K562 (cell line): ENCODE results near the gene SLC35G6. TPM values are rescaled to one million over a fixed set of nuclear protein-coding genes. Genes with fewer than 3 reads are reported as not detected.

Experiments used
- ATF7 ChIP-seq: fragments of 450-650 bp; IDR thresholded peaks from 2 replicates; pipeline ENCODE4 v1.7.1; 2014; ENCODE audit warnings: mild to moderate bottlenecking, moderate library complexity
- BCL6 ChIP-seq: fragments of 250-450 bp; sonication (Bioruptor Pico); IDR thresholded peaks from 2 replicates; pipeline ENCODE4 v1.4.0; 2020
- CCNT2 ChIP-seq: IDR thresholded peaks from 2 replicates; pipeline ENCODE4 v1.6.1; 2011; ENCODE audit warnings: borderline replicate concordance, low read depth, mild to moderate bottlenecking, moderate library complexity, mixed read lengths, low read length; ENCODE audit not compliant: insufficient read length; ENCODE audit errors: extremely low read depth
- DDX20 ChIP-seq: fragments of 450-650 bp; IDR thresholded peaks from 2 replicates; pipeline ENCODE4 v1.6.1; 2016; ENCODE audit warnings: missing genetic modification characterization, low read depth, mild to moderate bottlenecking, missing compliant biosample characterization, moderate library complexity
- LARP7 ChIP-seq: fragments of 450-650 bp; IDR thresholded peaks from 2 replicates; pipeline ENCODE4 v1.6.1; 2016
- PHF21A ChIP-seq: fragments of 450-650 bp; IDR thresholded peaks from 2 replicates; pipeline ENCODE4 v1.6.1; 2017; ENCODE audit warnings: low read depth, borderline replicate concordance
- PTTG1 ChIP-seq: fragments of 450-650 bp; IDR thresholded peaks from 2 replicates; pipeline ENCODE4 v1.6.1; 2016; ENCODE audit warnings: low read depth, mild to moderate bottlenecking, missing genetic modification characterization, missing compliant biosample characterization
- RFX1 ChIP-seq: fragments of 450-650 bp; IDR thresholded peaks from 2 replicates; pipeline ENCODE4 v1.6.1; 2016; ENCODE audit warnings: mild to moderate bottlenecking, moderate library complexity
- YBX1 ChIP-seq: fragments of 450-650 bp; IDR thresholded peaks from 2 replicates; pipeline ENCODE4 v1.7.1; 2016; ENCODE audit warnings: mild to moderate bottlenecking
- ZNF140 ChIP-seq: fragments of 250-450 bp; sonication (Bioruptor Pico); IDR thresholded peaks from 2 replicates; pipeline ENCODE4 v1.8.0; 2021; ENCODE audit warnings: moderate library complexity, mild to moderate bottlenecking, inconsistent platforms
- ZNF263 ChIP-seq: sonication (generic); formaldehyde crosslinking; IDR thresholded peaks from 2 replicates; pipeline ENCODE4 v1.8.0; 2022; ENCODE audit warnings: mild to moderate bottlenecking, missing genetic modification reagents, borderline replicate concordance
- ZNF324 ChIP-seq: fragments of 250-450 bp; sonication (Bioruptor Pico); IDR thresholded peaks from 2 replicates; pipeline ENCODE4 v1.4.0; 2020; ENCODE audit warnings: mild to moderate bottlenecking
- ZNF431 ChIP-seq: sonication (generic); formaldehyde crosslinking; IDR thresholded peaks from 2 replicates; pipeline ENCODE4 v1.8.0; 2022; ENCODE audit warnings: mild to moderate bottlenecking, missing genetic modification reagents
- polyA plus RNA-seq, 8 experiments: library from polyadenylated mRNA; depleted of rRNA in 4 of 8; stranded (reverse) in 5 of 8; unstranded in 3 of 8; fragments of >200 nt; fragmentation: Nextera tagmentation in 2 of 8; fragmentation: Illumina TruSeq in 1 of 8; extraction: Ambion mirVana in 2 of 8; extraction: Trizol in 1 of 8; gene quantifications; 2 replicates each; pipeline versions ENCODE4 v1.2.1 to v1.2.3, GENCODE V29; 2011 to 2014; ENCODE audit warnings: inconsistent platforms in 1 of 8, missing spikeins in 1 of 8
- total RNA-seq, 7 experiments: library from RNA; depleted of rRNA in 6 of 7; stranded (reverse); fragments of >200 nt in 6 of 7; fragmentation: Illumina TruSeq in 2 of 7; extraction: Trizol in 2 of 7; gene quantifications; 2 replicates each; pipeline versions ENCODE4 v1.2.1 to v1.2.3, GENCODE V29; 2011 to 2021; ENCODE audit warnings: low replicate concordance in 1 of 7
- TF ChIP-seq, protein P1 (sequence below): fragments of 250-450 bp; sonication (Bioruptor Pico); IDR thresholded peaks from 2 replicates; pipeline ENCODE4 v1.5.0; 2021; ENCODE audit warnings: mild to moderate bottlenecking, borderline replicate concordance
- TF ChIP-seq, protein P2 (sequence below): sonication (generic); formaldehyde crosslinking; IDR thresholded peaks from 2 replicates; pipeline ENCODE4 v1.8.1; 2023; ENCODE audit warnings: mild to moderate bottlenecking, missing genetic modification reagents
- TF ChIP-seq, protein P3 (sequence below): fragments of 250-450 bp; sonication (Bioruptor Pico); IDR thresholded peaks from 2 replicates; pipeline ENCODE4 v1.4.0; 2020; ENCODE audit warnings: mild to moderate bottlenecking
- TF ChIP-seq, protein P4 (sequence below): fragments of 450-650 bp; formaldehyde crosslinking; IDR thresholded peaks from 2 replicates; pipeline ENCODE4 v1.4.0; 2020; ENCODE audit warnings: mild to moderate bottlenecking, mixed read lengths

Gene SLC35G6
- total and polyA plus RNA-seq, 9 of the 15 experiments (the other 6 are each of a cell fraction or from before 2014, with no cell fraction given): not detected

DNA sequence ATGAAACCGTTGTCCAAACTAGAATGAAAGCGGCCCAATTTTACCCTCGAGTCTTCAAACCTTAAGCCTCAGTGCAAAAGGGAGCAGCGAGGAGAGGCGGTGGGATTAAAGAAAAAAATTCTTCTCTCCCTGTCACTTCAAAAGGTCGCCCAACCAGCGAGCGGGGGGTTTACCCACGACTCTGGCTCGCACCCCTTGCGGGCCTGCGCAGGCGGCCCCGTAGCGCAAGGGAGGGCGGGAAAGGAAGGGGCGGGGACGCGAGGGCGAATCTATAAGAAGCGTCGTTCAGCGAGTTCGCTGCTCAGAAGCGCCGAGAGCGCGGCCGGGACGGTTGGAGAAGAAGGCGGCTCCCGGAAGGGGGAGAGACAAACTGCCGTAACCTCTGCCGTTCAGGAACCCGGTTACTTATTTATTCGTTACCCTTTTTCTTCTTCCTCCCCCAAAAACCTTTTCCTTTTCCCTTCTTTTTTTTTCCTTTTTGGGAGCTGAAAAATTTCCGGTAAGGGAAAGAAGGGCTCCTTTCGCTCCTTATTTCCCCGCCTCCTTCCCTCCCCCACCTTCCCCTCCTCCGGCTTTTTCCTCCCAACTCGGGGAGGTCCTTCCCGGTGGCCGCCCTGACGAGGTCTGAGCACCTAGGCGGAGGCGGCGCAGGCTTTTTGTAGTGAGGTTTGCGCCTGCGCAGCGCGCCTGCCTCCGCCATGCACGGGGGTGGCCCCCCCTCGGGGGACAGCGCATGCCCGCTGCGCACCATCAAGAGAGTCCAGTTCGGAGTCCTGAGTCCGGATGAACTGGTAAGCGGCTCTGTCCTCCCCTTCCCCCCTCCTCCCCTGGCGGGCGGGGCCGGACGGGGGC is 3.0 kb downstream of the SLC35G6 start, which contains the start of gene POLR2A (continued):
- TF ChIP-seq ATF7 (peak; percentile 99), LARP7 (peak; percentile 55; the same call in 1 of the 2 replicates), DDX20 (no peak), RFX1 (no peak), ZNF324 (CRISPR knock-in tag) (no peak), BCL6 (CRISPR knock-in tag) (0 out of 2 replicates have a peak, but pooled peaks have one; percentile 61), ZNF140 (CRISPR knock-in tag) (no peak), PTTG1 (tag) (no peak), PHF21A (no peak), CCNT2 (peak; percentile 87), YBX1 (no peak), ZNF263 (CRISPR knock-in tag) (peak; percentile 94), ZNF431 (CRISPR knock-in tag) (peak; percentile 46)
- TF ChIP-seq, protein P1, sequence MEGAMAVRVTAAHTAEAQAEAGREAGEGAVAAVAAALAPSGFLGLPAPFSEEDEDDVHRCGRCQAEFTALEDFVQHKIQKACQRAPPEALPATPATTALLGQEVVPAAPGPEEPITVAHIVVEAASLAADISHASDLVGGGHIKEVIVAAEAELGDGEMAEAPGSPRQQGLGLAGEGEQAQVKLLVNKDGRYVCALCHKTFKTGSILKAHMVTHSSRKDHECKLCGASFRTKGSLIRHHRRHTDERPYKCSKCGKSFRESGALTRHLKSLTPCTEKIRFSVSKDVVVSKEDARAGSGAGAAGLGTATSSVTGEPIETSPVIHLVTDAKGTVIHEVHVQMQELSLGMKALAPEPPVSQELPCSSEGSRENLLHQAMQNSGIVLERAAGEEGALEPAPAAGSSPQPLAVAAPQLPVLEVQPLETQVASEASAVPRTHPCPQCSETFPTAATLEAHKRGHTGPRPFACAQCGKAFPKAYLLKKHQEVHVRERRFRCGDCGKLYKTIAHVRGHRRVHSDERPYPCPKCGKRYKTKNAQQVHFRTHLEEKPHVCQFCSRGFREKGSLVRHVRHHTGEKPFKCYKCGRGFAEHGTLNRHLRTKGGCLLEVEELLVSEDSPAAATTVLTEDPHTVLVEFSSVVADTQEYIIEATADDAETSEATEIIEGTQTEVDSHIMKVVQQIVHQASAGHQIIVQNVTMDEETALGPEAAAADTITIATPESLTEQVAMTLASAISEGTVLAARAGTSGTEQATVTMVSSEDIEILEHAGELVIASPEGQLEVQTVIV (CRISPR knock-in tag): no peak
- TF ChIP-seq, protein P2, sequence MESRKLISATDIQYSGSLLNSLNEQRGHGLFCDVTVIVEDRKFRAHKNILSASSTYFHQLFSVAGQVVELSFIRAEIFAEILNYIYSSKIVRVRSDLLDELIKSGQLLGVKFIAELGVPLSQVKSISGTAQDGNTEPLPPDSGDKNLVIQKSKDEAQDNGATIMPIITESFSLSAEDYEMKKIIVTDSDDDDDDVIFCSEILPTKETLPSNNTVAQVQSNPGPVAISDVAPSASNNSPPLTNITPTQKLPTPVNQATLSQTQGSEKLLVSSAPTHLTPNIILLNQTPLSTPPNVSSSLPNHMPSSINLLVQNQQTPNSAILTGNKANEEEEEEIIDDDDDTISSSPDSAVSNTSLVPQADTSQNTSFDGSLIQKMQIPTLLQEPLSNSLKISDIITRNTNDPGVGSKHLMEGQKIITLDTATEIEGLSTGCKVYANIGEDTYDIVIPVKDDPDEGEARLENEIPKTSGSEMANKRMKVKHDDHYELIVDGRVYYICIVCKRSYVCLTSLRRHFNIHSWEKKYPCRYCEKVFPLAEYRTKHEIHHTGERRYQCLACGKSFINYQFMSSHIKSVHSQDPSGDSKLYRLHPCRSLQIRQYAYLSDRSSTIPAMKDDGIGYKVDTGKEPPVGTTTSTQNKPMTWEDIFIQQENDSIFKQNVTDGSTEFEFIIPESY: no peak; the same call in 1 of the 2 replicates
- TF ChIP-seq, protein P3, sequence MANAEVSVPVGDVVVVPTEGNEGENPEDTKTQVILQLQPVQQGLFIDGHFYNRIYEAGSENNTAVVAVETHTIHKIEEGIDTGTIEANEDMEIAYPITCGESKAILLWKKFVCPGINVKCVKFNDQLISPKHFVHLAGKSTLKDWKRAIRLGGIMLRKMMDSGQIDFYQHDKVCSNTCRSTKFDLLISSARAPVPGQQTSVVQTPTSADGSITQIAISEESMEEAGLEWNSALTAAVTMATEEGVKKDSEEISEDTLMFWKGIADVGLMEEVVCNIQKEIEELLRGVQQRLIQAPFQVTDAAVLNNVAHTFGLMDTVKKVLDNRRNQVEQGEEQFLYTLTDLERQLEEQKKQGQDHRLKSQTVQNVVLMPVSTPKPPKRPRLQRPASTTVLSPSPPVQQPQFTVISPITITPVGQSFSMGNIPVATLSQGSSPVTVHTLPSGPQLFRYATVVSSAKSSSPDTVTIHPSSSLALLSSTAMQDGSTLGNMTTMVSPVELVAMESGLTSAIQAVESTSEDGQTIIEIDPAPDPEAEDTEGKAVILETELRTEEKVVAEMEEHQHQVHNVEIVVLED (CRISPR knock-in tag): no peak
- TF ChIP-seq, protein P4, sequence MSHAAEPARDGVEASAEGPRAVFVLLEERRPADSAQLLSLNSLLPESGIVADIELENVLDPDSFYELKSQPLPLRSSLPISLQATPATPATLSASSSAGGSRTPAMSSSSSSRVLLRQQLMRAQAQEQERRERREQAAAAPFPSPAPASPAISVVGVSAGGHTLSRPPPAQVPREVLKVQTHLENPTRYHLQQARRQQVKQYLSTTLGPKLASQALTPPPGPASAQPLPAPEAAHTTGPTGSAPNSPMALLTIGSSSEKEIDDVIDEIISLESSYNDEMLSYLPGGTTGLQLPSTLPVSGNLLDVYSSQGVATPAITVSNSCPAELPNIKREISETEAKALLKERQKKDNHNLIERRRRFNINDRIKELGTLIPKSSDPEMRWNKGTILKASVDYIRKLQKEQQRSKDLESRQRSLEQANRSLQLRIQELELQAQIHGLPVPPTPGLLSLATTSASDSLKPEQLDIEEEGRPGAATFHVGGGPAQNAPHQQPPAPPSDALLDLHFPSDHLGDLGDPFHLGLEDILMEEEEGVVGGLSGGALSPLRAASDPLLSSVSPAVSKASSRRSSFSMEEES (CRISPR knock-in tag): no peak
